IPS-15b (cell line): ENCODE data around the gene DUT.

ENCODE experiments used
- H3K27me3 ChIP-seq: one replicate; pipeline ENCODE4 v1.6.1; 2013; ENCODE audit warnings: low read length; ENCODE audit not compliant: control insufficient read depth, insufficient read depth
- H3K36me3 ChIP-seq: one replicate; pipeline ENCODE4 v1.6.1; 2013; ENCODE audit warnings: low read length; ENCODE audit not compliant: control insufficient read depth, insufficient read depth
- H3K4me1 ChIP-seq: one replicate; pipeline ENCODE4 v1.6.1; 2013; ENCODE audit warnings: mild to moderate bottlenecking, low read length; ENCODE audit not compliant: control insufficient read depth, insufficient read depth
- H3K4me3 ChIP-seq: one replicate; pipeline ENCODE4 v1.5.1; 2013; ENCODE audit warnings: low read depth, low read length
- H3K9ac ChIP-seq: one replicate; pipeline ENCODE4 v1.6.1; 2013; ENCODE audit warnings: low read depth, mild to moderate bottlenecking, low read length
- H3K9me3 ChIP-seq: one replicate; pipeline ENCODE4 v1.6.1; 2013; ENCODE audit warnings: mild to moderate bottlenecking, low read length; ENCODE audit not compliant: control insufficient read depth, insufficient read depth

Gene DUT

GRCh38 chr15:48358229-48359152 lies 27.3 kb downstream of the DUT start:
- no peaks in the 10 kb centered on the region for H3K9me3 ChIP-seq
- H3K36me3 ChIP-seq: no peaks in the 10 kb centered on the region
- peaks cover 4% of the 10 kb centered on the region for H3K4me1 ChIP-seq
- H3K27me3 ChIP-seq: no peaks in the 10 kb centered on the region
- H3K4me3 ChIP-seq: no peak overlapping the region
- H3K9ac ChIP-seq: no peak overlapping the region

DNA sequence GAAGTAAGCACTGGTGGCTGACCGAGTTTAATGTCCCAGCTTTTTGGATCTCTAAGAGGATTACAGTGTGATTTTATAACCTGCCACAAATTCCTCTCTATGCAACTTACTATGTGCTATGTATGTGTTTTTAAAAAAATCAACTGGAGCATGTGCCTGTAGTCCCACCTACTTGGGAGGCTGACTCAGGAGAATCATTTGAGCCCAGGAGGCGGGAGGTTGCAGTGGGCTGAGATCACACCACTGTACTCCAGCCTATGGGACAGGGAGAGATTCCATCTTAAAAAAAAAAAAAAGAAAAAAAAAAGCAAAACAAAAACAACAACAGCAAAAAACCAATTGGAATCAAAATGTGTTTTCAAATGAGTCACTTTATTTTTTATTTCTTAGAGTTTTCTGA lies 29.6 kb downstream of the DUT start:
- Histone ChIP-seq H3K4me1 (peaks cover 4% of the 10 kb centered on the region), H3K36me3 (no peaks in the 10 kb centered on the region), H3K9me3 (no peaks in the 10 kb centered on the region), H3K4me3 (no peak overlapping the region), H3K9ac (no peak overlapping the region), H3K27me3 (no peaks in the 10 kb centered on the region)

DNA sequence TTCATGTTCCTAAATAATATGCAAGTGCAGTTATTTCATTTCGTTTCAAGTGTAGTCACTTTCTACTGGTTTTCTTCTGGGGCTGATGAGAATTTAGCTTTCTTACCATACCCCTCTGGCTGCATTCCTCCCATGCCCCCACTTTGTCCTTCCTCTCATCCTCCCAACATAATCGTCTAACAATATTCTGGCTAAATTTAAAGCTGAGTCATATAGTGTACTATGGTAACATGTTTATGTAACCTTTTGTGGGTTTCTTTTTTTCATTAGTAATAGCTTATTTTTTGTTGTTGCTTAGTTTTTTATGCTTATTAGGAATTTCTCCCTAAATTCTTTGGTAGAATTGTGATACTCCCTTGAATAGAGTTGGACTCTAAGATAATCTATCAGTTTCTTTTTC lies 30.5 kb downstream of the DUT start:
- Histone ChIP-seq H3K27me3 (no peaks in the 10 kb centered on the region), H3K9me3 (no peaks in the 10 kb centered on the region), H3K9ac (no peak overlapping the region), H3K4me3 (no peak overlapping the region), H3K36me3 (no peaks in the 10 kb centered on the region), H3K4me1 (peaks cover 4% of the 10 kb centered on the region)

DNA sequence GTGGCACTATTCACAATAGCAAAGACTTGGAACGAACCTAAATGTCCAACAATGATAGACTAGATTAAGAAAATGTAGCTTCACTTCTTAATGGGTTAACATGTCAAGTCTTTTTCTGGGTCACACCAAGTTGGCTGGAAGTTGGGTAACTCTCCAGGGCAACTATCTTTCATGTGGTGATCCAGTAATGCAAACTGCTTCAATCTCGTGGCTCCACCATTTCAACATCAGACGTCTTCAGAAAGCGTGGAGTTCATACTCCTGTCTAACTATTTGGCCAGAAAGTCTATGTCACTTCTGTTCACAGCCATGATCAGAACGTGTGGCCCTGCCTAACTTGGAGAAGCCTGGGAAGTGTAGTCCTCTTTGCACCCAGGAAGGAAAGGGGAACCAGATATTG lies 32.2 kb downstream of the DUT start:
- Histone ChIP-seq H3K4me1 (peaks cover 4% of the 10 kb centered on the region), H3K9ac (no peak overlapping the region), H3K36me3 (no peaks in the 10 kb centered on the region), H3K4me3 (no peak overlapping the region), H3K9me3 (no peaks in the 10 kb centered on the region), H3K27me3 (no peaks in the 10 kb centered on the region)

- no peaks in the 10 kb centered on the region for H3K4me1 ChIP-seq
- no peaks in the 10 kb centered on the region for H3K9me3 ChIP-seq
- H3K4me3 ChIP-seq: no peak overlapping the region
- no peaks in the 10 kb centered on the region for H3K27me3 ChIP-seq
- no peak overlapping the region for H3K9ac ChIP-seq
- H3K36me3 ChIP-seq: no peaks in the 10 kb centered on the region
Measured at GRCh38 chr15:48365575-48365974, 34.3 kb downstream of the DUT start.

- no peak overlapping the region for H3K9ac ChIP-seq
- no peaks in the 10 kb centered on the region for H3K4me1 ChIP-seq
- H3K4me3 ChIP-seq: no peak overlapping the region
- H3K27me3 ChIP-seq: no peaks in the 10 kb centered on the region
- no peaks in the 10 kb centered on the region for H3K9me3 ChIP-seq
- H3K36me3 ChIP-seq: no peaks in the 10 kb centered on the region
Measured at GRCh38 chr15:48366584-48367312, 35.5 kb downstream of the DUT start.

GRCh38 chr15:48367483-48367882 lies 36.3 kb downstream of the DUT start:
- H3K9ac ChIP-seq: no peak overlapping the region
- no peaks in the 10 kb centered on the region for H3K36me3 ChIP-seq
- H3K27me3 ChIP-seq: no peaks in the 10 kb centered on the region
- no peak overlapping the region for H3K4me3 ChIP-seq
- H3K9me3 ChIP-seq: no peaks in the 10 kb centered on the region
- H3K4me1 ChIP-seq: no peaks in the 10 kb centered on the region

DNA sequence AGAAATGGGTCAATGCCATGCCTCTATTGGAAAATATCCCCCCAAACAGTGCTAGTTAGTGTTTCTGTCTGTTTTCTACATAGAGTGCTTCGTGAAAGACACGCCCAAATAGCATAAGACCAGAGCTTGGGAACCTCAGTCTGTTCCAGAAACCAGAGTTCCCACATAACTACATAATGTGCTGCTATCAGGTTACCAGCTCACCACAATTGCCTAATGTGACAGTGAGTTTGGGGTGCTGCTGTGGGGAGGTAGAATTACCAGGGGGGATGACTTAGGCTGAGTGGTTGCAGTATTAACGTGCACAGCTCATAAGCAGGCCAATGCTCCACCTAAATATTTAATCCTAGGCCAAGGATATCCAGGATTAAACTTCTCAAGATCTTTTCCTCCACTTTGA lies 39.2 kb downstream of the DUT start:
- no peaks in the 10 kb centered on the region for H3K9me3 ChIP-seq
- no peak overlapping the region for H3K4me3 ChIP-seq
- H3K4me1 ChIP-seq: no peaks in the 10 kb centered on the region
- H3K27me3 ChIP-seq: no peaks in the 10 kb centered on the region
- no peak overlapping the region for H3K9ac ChIP-seq
- H3K36me3 ChIP-seq: no peaks in the 10 kb centered on the region

- no peaks in the 10 kb centered on the region for H3K4me1 ChIP-seq
- no peak overlapping the region for H3K4me3 ChIP-seq
- H3K27me3 ChIP-seq: no peaks in the 10 kb centered on the region
- no peaks in the 10 kb centered on the region for H3K36me3 ChIP-seq
- no peak overlapping the region for H3K9ac ChIP-seq
- H3K9me3 ChIP-seq: no peaks in the 10 kb centered on the region
Measured at GRCh38 chr15:48371550-48371949, 40.3 kb downstream of the DUT start.

GRCh38 chr15:48371961-48372360 lies 40.7 kb downstream of the DUT start:
- no peaks in the 10 kb centered on the region for H3K9me3 ChIP-seq
- H3K27me3 ChIP-seq: no peaks in the 10 kb centered on the region
- no peaks in the 10 kb centered on the region for H3K4me1 ChIP-seq
- H3K9ac ChIP-seq: no peak overlapping the region
- H3K4me3 ChIP-seq: no peak overlapping the region
- no peaks in the 10 kb centered on the region for H3K36me3 ChIP-seq

DNA sequence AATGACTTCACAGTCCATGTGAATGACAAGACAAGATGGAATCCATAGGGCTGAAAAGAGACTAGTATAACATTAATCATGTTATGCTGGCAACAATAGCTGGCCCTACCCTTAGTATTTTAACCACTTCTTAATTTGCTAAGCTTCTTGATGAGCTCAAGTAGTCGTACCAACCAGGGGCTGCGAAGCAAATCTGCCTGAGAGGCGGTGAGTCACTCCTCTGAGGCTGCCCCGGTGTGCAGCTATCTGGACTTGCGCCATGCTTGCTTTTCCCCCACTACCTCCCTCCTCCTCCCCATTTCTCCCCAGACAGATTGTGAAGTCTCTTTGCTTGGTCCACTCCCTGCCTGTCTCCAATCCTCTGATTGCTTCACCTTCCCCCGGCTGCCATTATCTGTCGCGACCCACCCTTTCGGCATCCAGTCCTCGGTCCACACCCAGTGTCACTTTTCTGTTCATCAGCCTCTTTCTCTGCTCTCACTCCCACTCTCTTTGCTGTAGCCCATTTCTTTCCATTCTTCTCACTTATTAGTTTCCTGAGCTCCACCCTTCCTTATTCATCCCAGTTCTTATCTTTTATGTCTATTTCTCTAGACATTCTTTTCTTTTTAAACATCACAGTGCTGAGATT lies 42.7 kb downstream of the DUT start:
- no peak overlapping the region for H3K9ac ChIP-seq
- H3K4me3 ChIP-seq: no peak overlapping the region
- H3K36me3 ChIP-seq: no peaks in the 10 kb centered on the region
- no peaks in the 10 kb centered on the region for H3K4me1 ChIP-seq
- H3K9me3 ChIP-seq: no peaks in the 10 kb centered on the region
- no peaks in the 10 kb centered on the region for H3K27me3 ChIP-seq
